NCI-H187 treated with DMSO at 0.1 percent for 48 hours (cell line): ENCODE results near the gene NRG4.
"Not testable (repeated sequence)": the region's sequence is repeated elsewhere in the genome, so short reads cannot be mapped to it uniquely, and the experiment has no call there.

ENCODE experiments used
- DNase-seq: peaks from one replicate; lab custom pipeline; 2025; lab: John Stamatoyannopoulos, UW

The NRG4 gene, protein sequence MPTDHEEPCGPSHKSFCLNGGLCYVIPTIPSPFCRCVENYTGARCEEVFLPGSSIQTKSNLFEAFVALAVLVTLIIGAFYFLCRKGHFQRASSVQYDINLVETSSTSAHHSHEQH

GRCh38 chr15:76011627-76012551 is at the start of gene NRG4:
TSS of gene NRG4 (minus strand) at chr15:76012424. CDS start at chr15:76011230, 1,194 bp downstream.
- DNase-seq: no peak

DNA sequence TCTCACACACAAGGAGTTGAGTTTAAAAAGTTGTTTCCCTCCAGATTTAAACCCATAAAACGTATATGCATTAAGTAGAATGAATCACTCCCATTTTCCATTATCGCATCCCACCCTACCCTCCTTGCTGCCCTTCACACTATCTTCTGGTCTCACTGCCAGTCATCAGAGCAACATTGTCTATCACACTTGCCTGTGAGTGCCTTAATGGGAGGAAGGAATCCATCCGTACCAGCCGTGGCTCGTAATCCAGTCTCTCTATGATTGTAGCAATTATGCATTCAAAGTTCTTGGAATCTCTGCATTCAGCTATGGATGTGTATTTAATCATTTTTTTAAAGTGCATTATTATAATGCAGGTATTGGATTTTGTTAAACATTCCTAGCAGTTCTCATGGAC is 49.5 kb upstream of the NRG4 start:
- no peak for DNase-seq

GRCh38 chr15:76060118-76060989 is 48.1 kb upstream of the NRG4 start:
- no peak for DNase-seq

DNA sequence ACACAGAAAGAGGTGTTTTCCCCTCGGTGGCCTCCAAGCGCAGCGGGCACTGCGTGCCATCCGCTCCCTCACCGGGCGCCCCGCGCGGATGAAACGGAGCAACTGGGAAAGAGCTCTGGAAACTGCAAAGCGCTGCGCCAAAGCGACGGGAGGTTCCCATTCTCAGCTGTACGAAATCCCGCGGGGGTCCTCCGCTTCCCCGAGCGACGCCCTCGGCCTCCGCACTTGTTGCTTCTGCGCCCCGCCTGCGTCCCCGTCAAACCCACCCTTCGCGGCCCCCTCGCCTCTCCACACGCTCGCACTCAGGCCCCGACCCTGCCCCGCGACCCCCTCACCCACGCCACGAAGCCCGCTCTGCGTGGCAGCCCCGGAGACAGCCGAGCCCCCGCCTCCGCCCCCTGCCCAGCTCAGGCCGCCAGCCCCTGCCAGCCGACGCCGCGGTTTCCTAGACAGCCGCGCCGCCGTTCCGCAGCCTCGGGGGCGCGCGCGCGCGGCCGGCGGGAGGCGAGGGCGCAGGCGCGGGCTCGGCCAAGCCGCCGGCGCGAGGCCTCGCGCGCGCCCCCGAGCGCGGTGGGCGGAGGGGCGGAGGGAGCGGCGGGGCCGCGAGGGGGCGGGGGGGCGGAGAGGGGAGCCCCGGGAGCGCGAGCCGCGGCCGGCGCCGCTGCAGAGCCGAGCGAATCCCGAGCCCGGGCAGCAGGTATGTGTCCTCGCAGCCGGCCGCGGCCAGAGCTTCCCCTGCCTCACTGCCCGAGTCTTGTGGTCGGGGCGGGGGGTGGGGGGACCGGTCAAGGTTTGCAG is 47.3 kb upstream of the NRG4 start, which contains the start of gene TMEM266:
Gene TMEM266, plus strand, starts transcription at position 666 of the 798 bp plus-strand sequence. CDS start 74,279 bp downstream, outside the sequence.
- no peak for DNase-seq

- no peak for DNase-seq
Measured at GRCh38 chr15:76058714-76059319, 46.6 kb upstream of the NRG4 start.

- no peak for DNase-seq
Measured at GRCh38 chr15:76057332-76058000, 45.2 kb upstream of the NRG4 start.

- no peak for DNase-seq
Measured at GRCh38 chr15:76056931-76057330, 44.7 kb upstream of the NRG4 start.

GRCh38 chr15:76054201-76054600 is 42.0 kb upstream of the NRG4 start:
- not testable (repeated sequence) for DNase-seq

GRCh38 chr15:76038512-76038911 is 26.3 kb upstream of the NRG4 start:
- DNase-seq: no peak

DNA sequence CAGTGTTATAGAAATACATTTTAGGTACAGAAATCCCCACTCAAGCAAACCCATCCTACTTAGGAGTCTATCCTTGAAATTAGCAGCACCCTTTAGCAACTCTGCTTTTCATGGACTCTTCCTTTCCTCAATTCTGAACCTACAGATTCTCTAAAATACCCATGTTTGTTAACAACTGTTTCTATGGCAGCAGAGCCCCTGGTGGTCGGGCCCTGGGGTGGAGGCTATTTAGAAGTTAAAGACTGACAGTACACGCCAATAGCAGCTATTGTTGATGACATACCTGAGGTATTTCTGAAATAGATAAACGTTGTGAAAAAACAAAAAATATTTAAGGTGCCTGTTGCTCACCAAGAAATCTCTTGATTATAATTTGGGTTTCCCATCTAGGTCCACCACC is 23.4 kb upstream of the NRG4 start:
- no peak for DNase-seq

GRCh38 chr15:76034111-76034510 is 21.9 kb upstream of the NRG4 start:
- no peak for DNase-seq

DNA sequence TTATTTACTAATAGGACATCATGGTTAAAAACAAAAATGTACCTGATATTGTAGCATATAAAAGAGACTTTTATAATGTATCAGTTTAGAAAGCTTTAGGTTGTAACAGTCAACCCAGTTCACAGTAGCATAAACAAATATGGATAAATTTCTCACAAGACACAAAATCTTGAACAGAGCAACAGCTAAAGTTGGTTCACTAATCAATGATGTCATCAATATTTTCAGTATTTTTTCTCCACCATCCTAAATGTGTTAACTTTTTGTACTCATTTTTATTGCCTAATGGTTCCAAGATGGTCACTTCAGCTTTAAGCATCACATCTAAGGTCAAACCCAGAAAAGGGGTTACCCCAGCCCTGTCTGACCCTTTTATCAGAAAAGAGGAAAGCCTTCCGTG is 21.2 kb upstream of the NRG4 start:
- DNase-seq: no peak

DNA sequence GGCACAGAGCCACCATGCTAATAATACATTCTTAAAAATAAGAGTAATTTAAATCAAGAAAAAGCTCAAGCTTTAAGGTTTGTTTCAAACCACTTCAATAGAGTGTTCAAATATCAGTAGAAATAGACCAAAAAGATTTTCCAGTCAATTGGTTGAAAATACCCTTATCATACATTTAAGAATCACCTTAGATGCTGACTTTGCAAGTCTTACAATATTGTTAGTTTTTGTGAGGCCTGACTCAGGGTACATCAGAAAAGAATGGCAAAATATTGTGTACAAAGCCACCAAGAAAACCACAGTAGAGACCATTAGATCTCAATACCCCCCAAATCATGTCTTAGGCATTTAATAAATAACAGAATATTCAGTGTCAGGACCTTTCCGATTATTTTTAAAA is 19.8 kb upstream of the NRG4 start:
- DNase-seq: no peak

- DNase-seq: no peak
Measured at GRCh38 chr15:76024021-76024768, 12.0 kb upstream of the NRG4 start.

GRCh38 chr15:76013470-76013869 is 1.2 kb upstream of the NRG4 start:
- DNase-seq: not testable (repeated sequence)

DNA sequence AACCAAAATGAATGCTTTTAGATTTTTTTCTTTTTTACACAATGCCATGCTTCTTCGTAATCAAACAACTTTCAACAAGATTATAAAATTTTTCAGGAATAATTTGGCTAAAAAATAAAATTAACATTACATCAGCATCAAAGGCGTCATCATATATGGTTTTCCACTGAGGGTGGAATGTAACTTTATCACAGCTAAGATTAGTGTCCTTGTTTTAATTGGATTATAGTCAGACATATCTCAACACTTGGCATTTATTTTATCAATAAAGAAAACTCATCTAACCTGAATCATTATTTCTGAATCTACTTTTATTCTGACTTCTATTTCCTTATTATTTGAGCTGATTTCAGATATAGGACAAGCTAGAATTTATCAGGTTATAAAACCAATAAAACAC is 1.6 kb downstream of the NRG4 start:
- no peak for DNase-seq

DNA sequence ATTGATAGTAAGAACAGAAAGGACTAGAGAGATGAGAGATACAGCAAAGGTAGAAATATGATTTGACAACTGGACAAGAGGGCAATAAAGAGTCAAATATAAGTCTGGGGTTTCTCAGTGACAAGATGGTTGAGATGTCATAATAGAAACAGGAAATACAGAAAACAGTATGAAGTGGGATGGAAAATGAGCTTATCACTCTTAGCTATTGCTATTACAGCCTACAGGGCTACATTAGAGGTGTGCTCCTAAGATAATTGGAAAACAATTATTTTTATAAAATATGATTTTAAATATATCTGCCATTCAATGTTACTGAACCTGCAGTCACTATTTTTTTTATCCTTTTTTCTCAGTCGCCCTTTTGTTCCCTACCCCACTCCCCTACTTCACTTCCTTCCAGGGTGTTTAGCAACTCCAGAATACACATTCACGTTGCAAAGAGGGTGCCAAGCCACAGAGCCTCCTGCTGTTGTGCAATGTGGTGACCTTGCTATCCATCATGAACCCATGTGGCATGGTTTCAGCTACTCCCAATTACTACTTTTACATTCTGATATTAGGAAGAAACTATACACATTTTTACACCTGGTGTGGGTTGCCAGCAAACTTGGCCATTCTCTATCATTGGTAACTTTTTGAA is 6.0 kb downstream of the NRG4 start:
- no peak for DNase-seq

GRCh38 chr15:76003364-76003763 is 8.9 kb downstream of the NRG4 start:
- no peak for DNase-seq

GRCh38 chr15:75995611-75996010 is 16.6 kb downstream of the NRG4 start:
- DNase-seq: no peak
